GM23338 (cell line): Measurements from ENCODE around the gene RASSF1. TPM values are rescaled to one million over a fixed set of nuclear protein-coding genes. Genes with fewer than 3 reads are reported as not detected.

Experiments used
- ATAC-seq: fragments of 200-7000 bp; cut with Tn5 transposase; 3 replicates; pipeline ENCODE4 v1.9.1; 2020
- DNase-seq: peaks from one replicate; pipeline ENCODE4 v3.0.0-alpha.2; 2015; ENCODE audit warnings: low spot score
- H2AFZ ChIP-seq: fragments of 200-600 bp; sonication (generic); 2 replicates; pipeline ENCODE4 v1.8.0; 2016; ENCODE audit warnings: antibody characterized with exemption, mild to moderate bottlenecking, moderate library complexity
- H3F3A ChIP-seq: fragments of 200-600 bp; sonication (generic); replicated peaks from 2 replicates; pipeline ENCODE4 v1.8.0; 2017; ENCODE audit warnings: antibody characterized with exemption, mixed run types, low read depth
- H3K27ac ChIP-seq: fragments of 200-600 bp; sonication (generic); 2 replicates; pipeline ENCODE4 v1.6.1; 2016; ENCODE audit warnings: low read depth
- H3K27me3 ChIP-seq: fragments of 200-600 bp; sonication (generic); 2 replicates; pipeline ENCODE4 v1.8.0; 2016; ENCODE audit warnings: mild to moderate bottlenecking, mixed run types, moderate library complexity; ENCODE audit not compliant: insufficient read depth
- H3K36me3 ChIP-seq: fragments of 200-600 bp; sonication (generic); 2 replicates; pipeline ENCODE4 v1.8.0; 2016; ENCODE audit warnings: mild to moderate bottlenecking; ENCODE audit not compliant: insufficient read depth
- H3K4me1 ChIP-seq: fragments of 200-600 bp; sonication (generic); 2 replicates; pipeline ENCODE4 v1.8.0; 2016; ENCODE audit warnings: mild to moderate bottlenecking, moderate library complexity; ENCODE audit not compliant: insufficient read depth
- H3K4me2 ChIP-seq: fragments of 200-600 bp; sonication (generic); 2 replicates; pipeline ENCODE4 v1.7.1; 2017; ENCODE audit warnings: mixed run types
- H3K4me3 ChIP-seq: fragments of 200-600 bp; sonication (generic); 2 replicates; pipeline ENCODE4 v1.6.1; 2016; ENCODE audit warnings: mixed run types
- H3K79me2 ChIP-seq: fragments of 200-600 bp; sonication (generic); replicated peaks from 2 replicates; pipeline ENCODE4 v1.8.0; 2017; ENCODE audit warnings: mild to moderate bottlenecking; ENCODE audit not compliant: insufficient read depth
- H3K9me2 ChIP-seq: fragments of 200-600 bp; sonication (generic); 2 replicates; pipeline ENCODE4 v1.8.0; 2017; ENCODE audit not compliant: insufficient read depth
- H4K20me1 ChIP-seq: fragments of 200-600 bp; sonication (generic); replicated peaks from 2 replicates; pipeline ENCODE4 v1.8.0; 2017; ENCODE audit warnings: mild to moderate bottlenecking; ENCODE audit not compliant: insufficient read depth
- H3K27ac Mint-ChIP-seq: 2 replicates; pipeline ENCODE4 v1.8.0; 2020; ENCODE audit warnings: inconsistent platforms, mild to moderate bottlenecking, moderate library complexity, mixed read lengths
- H3K27me3 Mint-ChIP-seq: 3 replicates; pipeline ENCODE4 v1.8.0; 2022; ENCODE audit warnings: low read depth, mild to moderate bottlenecking, moderate library complexity, mixed read lengths, inconsistent platforms; ENCODE audit not compliant: insufficient read depth, poor library complexity
- H3K36me3 Mint-ChIP-seq: 3 replicates; pipeline ENCODE4 v1.8.0; 2021; ENCODE audit warnings: low read depth, mild to moderate bottlenecking, inconsistent platforms, moderate library complexity, mixed read lengths
- H3K4me1 Mint-ChIP-seq: 3 replicates; pipeline ENCODE4 v1.8.0; 2020; ENCODE audit warnings: mild to moderate bottlenecking, inconsistent platforms, mixed read lengths
- H3K4me3 Mint-ChIP-seq: 3 replicates; pipeline ENCODE4 v1.8.0; 2021; ENCODE audit warnings: moderate library complexity, mild to moderate bottlenecking, inconsistent platforms, mixed read lengths
- H3K9me3 Mint-ChIP-seq: 3 replicates; pipeline ENCODE4 v1.8.0; 2020; ENCODE audit warnings: moderate library complexity, mild to moderate bottlenecking, inconsistent platforms, mixed read lengths
- CREB1 ChIP-seq: fragments of 250-450 bp; sonication (Bioruptor Pico); IDR thresholded peaks from 2 replicates; pipeline ENCODE4 v1.5.0; 2020; ENCODE audit warnings: low read depth, mild to moderate bottlenecking, moderate library complexity
- CTCF ChIP-seq, 2 experiments: fragments of 200-600 bp in 1 of 2; sonication (generic) in 1 of 2; conservative IDR thresholded peaks; 2 replicates each; pipeline versions ENCODE4 v1.5.1 to v1.6.1; 2016 to 2017; ENCODE audit warnings: antibody characterized with exemption in 2 of 2, low read depth in 2 of 2, mild to moderate bottlenecking in 2 of 2, moderate library complexity in 1 of 2
- EZH2 ChIP-seq: fragments of 200-600 bp; sonication (generic); IDR thresholded peaks from one replicate; pipeline ENCODE4 v1.8.0; 2017; ENCODE audit warnings: antibody characterized with exemption, mild to moderate bottlenecking, low read depth; ENCODE audit not compliant: unreplicated experiment
- EZH2phosphoT487 ChIP-seq: fragments of 200-600 bp; sonication (generic); IDR thresholded peaks from one replicate; pipeline ENCODE4 v1.8.1; 2018; ENCODE audit warnings: antibody characterized with exemption; ENCODE audit not compliant: unreplicated experiment
- JUNB ChIP-seq: IDR thresholded peaks from one replicate; pipeline ENCODE4 v1.6.1; 2016; ENCODE audit warnings: antibody characterized with exemption; ENCODE audit not compliant: unreplicated experiment
- NANOG ChIP-seq: IDR thresholded peaks from 2 replicates; pipeline ENCODE4 v1.6.1; 2016; ENCODE audit warnings: antibody characterized with exemption, borderline replicate concordance
- POLR2AphosphoS5 ChIP-seq: IDR thresholded peaks from 2 replicates; pipeline ENCODE4 v1.6.1; 2016; ENCODE audit warnings: antibody characterized with exemption, low read depth
- STAT1 ChIP-seq: IDR thresholded peaks from one replicate; pipeline ENCODE4 v1.6.1; 2016; ENCODE audit warnings: antibody characterized with exemption; ENCODE audit not compliant: unreplicated experiment
- ZNF114 ChIP-seq: fragments of 250-450 bp; sonication (Bioruptor Pico); IDR thresholded peaks from 2 replicates; pipeline ENCODE4 v1.5.0; 2020; ENCODE audit warnings: mild to moderate bottlenecking, moderate library complexity
- ZNF331 ChIP-seq: fragments of 250-450 bp; sonication (Bioruptor Pico); IDR thresholded peaks from 2 replicates; pipeline ENCODE4 v1.5.0; 2020; ENCODE audit warnings: low read depth, mild to moderate bottlenecking, moderate library complexity
- ZNF462 ChIP-seq: fragments of 250-450 bp; sonication (Bioruptor Pico); IDR thresholded peaks from 2 replicates; pipeline ENCODE4 v1.5.0; 2020; ENCODE audit warnings: mild to moderate bottlenecking, moderate library complexity
- polyA plus RNA-seq: library from polyadenylated mRNA; unstranded; fragments of >200 nt; fragmentation: Nextera tagmentation; extraction: Ambion mirVana; gene quantifications from 2 replicates; pipeline ENCODE4 v1.2.1, GENCODE V29; 2016
- total RNA-seq: library from RNA; depleted of rRNA; stranded (reverse); fragments of >200 nt; shearing (Covaris generic); gene quantifications from 2 replicates; pipeline ENCODE4 v1.2.3, GENCODE V29; 2014
- TF ChIP-seq, protein P1 (sequence below): IDR thresholded peaks from one replicate; pipeline ENCODE4 v1.6.1; 2018; ENCODE audit warnings: antibody characterized with exemption; ENCODE audit not compliant: unreplicated experiment
- TF ChIP-seq, protein P2 (sequence below): IDR thresholded peaks from 2 replicates; pipeline ENCODE4 v1.6.1; 2016; ENCODE audit warnings: antibody characterized with exemption

The RASSF1 gene
- total and polyA plus RNA-seq, 2 experiments from 2014 or later: 9.6 to 15.7 TPM

GRCh38 chr3:50339485-50340146, 1.0 kb downstream of the RASSF1 start:
- Mint-ChIP-seq H3K4me1 (peaks cover 29% of the 10 kb centered on the region), H3K4me3 (peak overlapping the region; percentile 62), H3K27me3 (peaks cover 64% of the 10 kb centered on the region), H3K27ac (no peak overlapping the region), H3K36me3 (no peaks in the 10 kb centered on the region; the same call in 2 of the 3 replicates), H3K9me3 (peaks cover 3% of the 10 kb centered on the region; the same call in 1 of the 3 replicates)
- no peaks in the 10 kb centered on the region for H3K9me2 ChIP-seq
- no peak overlapping the region for H3K27ac ChIP-seq
- H3K36me3 ChIP-seq: no peaks in the 10 kb centered on the region
- H4K20me1 ChIP-seq: peaks cover 11% of the 10 kb centered on the region
- no peak for TF ChIP-seq ZNF331 (CRISPR knock-in tag)
- TF ChIP-seq EZH2phosphoT487: no peak
- TF ChIP-seq POLR2AphosphoS5: no peak
- TF ChIP-seq, protein P1, sequence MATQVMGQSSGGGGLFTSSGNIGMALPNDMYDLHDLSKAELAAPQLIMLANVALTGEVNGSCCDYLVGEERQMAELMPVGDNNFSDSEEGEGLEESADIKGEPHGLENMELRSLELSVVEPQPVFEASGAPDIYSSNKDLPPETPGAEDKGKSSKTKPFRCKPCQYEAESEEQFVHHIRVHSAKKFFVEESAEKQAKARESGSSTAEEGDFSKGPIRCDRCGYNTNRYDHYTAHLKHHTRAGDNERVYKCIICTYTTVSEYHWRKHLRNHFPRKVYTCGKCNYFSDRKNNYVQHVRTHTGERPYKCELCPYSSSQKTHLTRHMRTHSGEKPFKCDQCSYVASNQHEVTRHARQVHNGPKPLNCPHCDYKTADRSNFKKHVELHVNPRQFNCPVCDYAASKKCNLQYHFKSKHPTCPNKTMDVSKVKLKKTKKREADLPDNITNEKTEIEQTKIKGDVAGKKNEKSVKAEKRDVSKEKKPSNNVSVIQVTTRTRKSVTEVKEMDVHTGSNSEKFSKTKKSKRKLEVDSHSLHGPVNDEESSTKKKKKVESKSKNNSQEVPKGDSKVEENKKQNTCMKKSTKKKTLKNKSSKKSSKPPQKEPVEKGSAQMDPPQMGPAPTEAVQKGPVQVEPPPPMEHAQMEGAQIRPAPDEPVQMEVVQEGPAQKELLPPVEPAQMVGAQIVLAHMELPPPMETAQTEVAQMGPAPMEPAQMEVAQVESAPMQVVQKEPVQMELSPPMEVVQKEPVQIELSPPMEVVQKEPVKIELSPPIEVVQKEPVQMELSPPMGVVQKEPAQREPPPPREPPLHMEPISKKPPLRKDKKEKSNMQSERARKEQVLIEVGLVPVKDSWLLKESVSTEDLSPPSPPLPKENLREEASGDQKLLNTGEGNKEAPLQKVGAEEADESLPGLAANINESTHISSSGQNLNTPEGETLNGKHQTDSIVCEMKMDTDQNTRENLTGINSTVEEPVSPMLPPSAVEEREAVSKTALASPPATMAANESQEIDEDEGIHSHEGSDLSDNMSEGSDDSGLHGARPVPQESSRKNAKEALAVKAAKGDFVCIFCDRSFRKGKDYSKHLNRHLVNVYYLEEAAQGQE: no peak
- TF ChIP-seq CREB1 (CRISPR knock-in tag): no peak
- TF ChIP-seq ZNF462: no peak
- TF ChIP-seq NANOG: no peak
- no peak for TF ChIP-seq ZNF114 (CRISPR knock-in tag)
- no peak for TF ChIP-seq EZH2
- TF ChIP-seq, protein P2, sequence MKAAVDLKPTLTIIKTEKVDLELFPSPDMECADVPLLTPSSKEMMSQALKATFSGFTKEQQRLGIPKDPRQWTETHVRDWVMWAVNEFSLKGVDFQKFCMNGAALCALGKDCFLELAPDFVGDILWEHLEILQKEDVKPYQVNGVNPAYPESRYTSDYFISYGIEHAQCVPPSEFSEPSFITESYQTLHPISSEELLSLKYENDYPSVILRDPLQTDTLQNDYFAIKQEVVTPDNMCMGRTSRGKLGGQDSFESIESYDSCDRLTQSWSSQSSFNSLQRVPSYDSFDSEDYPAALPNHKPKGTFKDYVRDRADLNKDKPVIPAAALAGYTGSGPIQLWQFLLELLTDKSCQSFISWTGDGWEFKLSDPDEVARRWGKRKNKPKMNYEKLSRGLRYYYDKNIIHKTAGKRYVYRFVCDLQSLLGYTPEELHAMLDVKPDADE: no peak
- no peak for TF ChIP-seq JUNB
- no peak for TF ChIP-seq CTCF (conservative IDR thresholded peaks at IDR 0.05; ENCODE audit: low read depth in 2 of 2)
- TF ChIP-seq STAT1: no peak
- peaks cover 57% of the 10 kb centered on the region for H3K27me3 ChIP-seq
- peaks cover 38% of the 10 kb centered on the region for H3F3A ChIP-seq
- peak overlapping the region; percentile 90 for H3K4me2 ChIP-seq
- peak overlapping the region; percentile 85; the same call in 1 of the 2 replicates for H2AFZ ChIP-seq
- H3K4me1 ChIP-seq: peaks cover 24% of the 10 kb centered on the region
- DNase-seq: no peak
- H3K79me2 ChIP-seq: peaks cover 22% of the 10 kb centered on the region
- H3K4me3 ChIP-seq: peak overlapping the region; percentile 65
- no peak for ATAC-seq
